ENCODE results near the gene TPRG1L.

DNA sequence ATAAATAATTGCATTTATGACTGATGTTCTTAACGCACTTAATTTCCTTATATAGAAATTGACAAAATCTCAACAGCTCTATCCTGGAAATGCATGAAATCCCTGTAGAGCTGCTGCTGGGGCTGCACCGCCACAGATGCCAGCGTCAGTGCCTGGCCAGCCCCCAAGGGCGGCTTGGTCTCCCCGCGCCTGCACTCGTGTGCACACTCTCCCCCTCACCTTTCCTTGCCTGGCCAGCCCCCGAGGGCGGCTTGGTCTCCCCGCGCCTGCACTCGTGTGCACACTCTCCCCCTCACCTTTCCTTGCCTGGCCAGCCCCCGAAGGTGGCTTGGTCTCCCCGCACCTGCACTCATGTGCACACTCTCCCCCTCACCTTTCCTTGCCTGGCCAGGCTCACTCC is 11.3 kb downstream of the TPRG1L start:
- TF ChIP-seq, protein P1, sequence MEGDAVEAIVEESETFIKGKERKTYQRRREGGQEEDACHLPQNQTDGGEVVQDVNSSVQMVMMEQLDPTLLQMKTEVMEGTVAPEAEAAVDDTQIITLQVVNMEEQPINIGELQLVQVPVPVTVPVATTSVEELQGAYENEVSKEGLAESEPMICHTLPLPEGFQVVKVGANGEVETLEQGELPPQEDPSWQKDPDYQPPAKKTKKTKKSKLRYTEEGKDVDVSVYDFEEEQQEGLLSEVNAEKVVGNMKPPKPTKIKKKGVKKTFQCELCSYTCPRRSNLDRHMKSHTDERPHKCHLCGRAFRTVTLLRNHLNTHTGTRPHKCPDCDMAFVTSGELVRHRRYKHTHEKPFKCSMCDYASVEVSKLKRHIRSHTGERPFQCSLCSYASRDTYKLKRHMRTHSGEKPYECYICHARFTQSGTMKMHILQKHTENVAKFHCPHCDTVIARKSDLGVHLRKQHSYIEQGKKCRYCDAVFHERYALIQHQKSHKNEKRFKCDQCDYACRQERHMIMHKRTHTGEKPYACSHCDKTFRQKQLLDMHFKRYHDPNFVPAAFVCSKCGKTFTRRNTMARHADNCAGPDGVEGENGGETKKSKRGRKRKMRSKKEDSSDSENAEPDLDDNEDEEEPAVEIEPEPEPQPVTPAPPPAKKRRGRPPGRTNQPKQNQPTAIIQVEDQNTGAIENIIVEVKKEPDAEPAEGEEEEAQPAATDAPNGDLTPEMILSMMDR (IDR thresholded peaks at IDR 0.05), result no peak
- TF ChIP-seq EP300 (IDR thresholded peaks at IDR 0.05) (no peak), POLR2A (IDR thresholded peaks at IDR 0.05) (no peak), POLR2AphosphoS5 (IDR thresholded peaks at IDR 0.05) (no peak)

Data from upper lobe of left lung (tissue), 4 donors.